H9 (cell line): ENCODE measurements around the gene CERS5. TPM values are rescaled to one million over a fixed set of nuclear protein-coding genes. Genes with fewer than 3 reads are reported as not detected.

Experiments
- DNase-seq: peaks from one replicate; pipeline ENCODE4 v3.0.0-alpha.2; 2017
- H2AFZ ChIP-seq: one replicate; pipeline ENCODE4 v1.6.1; 2013; ENCODE audit warnings: mild to moderate bottlenecking, low read length, control low read depth, moderate library complexity
- H2AK5ac ChIP-seq: 2 replicates; pipeline ENCODE4 v1.6.1; 2013; ENCODE audit warnings: low read length, control low read depth, mixed read lengths; ENCODE audit not compliant: insufficient read length
- H2BK120ac ChIP-seq: one replicate; pipeline ENCODE4 v1.6.1; 2013; ENCODE audit warnings: low read depth, mild to moderate bottlenecking, low read length, control low read depth, inconsistent platforms; ENCODE audit not compliant: poor library complexity, severe bottlenecking
- H2BK12ac ChIP-seq: 2 replicates; pipeline ENCODE4 v1.6.1; 2013; ENCODE audit warnings: low read length, control low read depth, mixed read lengths, low read depth; ENCODE audit not compliant: insufficient read length
- H2BK15ac ChIP-seq: 2 replicates; pipeline ENCODE4 v1.6.1; 2013; ENCODE audit warnings: low read depth, low read length, control low read depth
- H2BK20ac ChIP-seq: one replicate; pipeline ENCODE4 v1.6.1; 2013; ENCODE audit warnings: low read depth, mild to moderate bottlenecking, low read length, control low read depth, inconsistent platforms; ENCODE audit not compliant: poor library complexity, severe bottlenecking
- H2BK5ac ChIP-seq: 2 replicates; pipeline ENCODE4 v1.6.1; 2013; ENCODE audit warnings: low read length, control low read depth, mixed read lengths; ENCODE audit not compliant: insufficient read length
- H3K14ac ChIP-seq: 2 replicates; pipeline ENCODE4 v1.6.1; 2013; ENCODE audit warnings: low read length, control low read depth; ENCODE audit not compliant: insufficient read depth
- H3K18ac ChIP-seq: 2 replicates; pipeline ENCODE4 v1.6.1; 2013; ENCODE audit warnings: low read depth, mild to moderate bottlenecking, mixed read lengths, low read length, control low read depth; ENCODE audit not compliant: insufficient read length
- H3K23ac ChIP-seq: 2 replicates; pipeline ENCODE4 v1.6.1; 2013; ENCODE audit warnings: low read length, control low read depth, mixed read lengths, low read depth; ENCODE audit not compliant: insufficient read length
- H3K23me2 ChIP-seq: 2 replicates; pipeline ENCODE4 v1.6.1; 2013; ENCODE audit warnings: low read depth, mild to moderate bottlenecking, mixed read lengths, low read length, control low read depth; ENCODE audit not compliant: insufficient read length, poor library complexity, severe bottlenecking
- H3K27ac ChIP-seq: 2 replicates; pipeline ENCODE4 v1.5.1; 2013; ENCODE audit warnings: low read length, control low read depth, mixed read lengths, low read depth; ENCODE audit not compliant: insufficient read length
- H3K27me3 ChIP-seq: 2 replicates; pipeline ENCODE4 v1.6.1; 2013; ENCODE audit warnings: low read length, control low read depth, inconsistent platforms; ENCODE audit not compliant: insufficient read depth
- H3K4ac ChIP-seq: 2 replicates; pipeline ENCODE4 v1.6.1; 2013; ENCODE audit warnings: low read depth, mild to moderate bottlenecking, control low read depth, inconsistent platforms, low read length, moderate library complexity
- H3K4me1 ChIP-seq: 2 replicates; pipeline ENCODE4 v1.6.1; 2013; ENCODE audit warnings: low read length, control low read depth, inconsistent platforms; ENCODE audit not compliant: insufficient read depth
- H3K4me2 ChIP-seq: 2 replicates; pipeline ENCODE4 v1.6.1; 2013; ENCODE audit warnings: low read length, control low read depth, mixed read lengths; ENCODE audit not compliant: insufficient read length, insufficient read depth
- H3K56ac ChIP-seq: 2 replicates; pipeline ENCODE4 v1.6.1; 2013; ENCODE audit warnings: low read depth, mild to moderate bottlenecking, mixed read lengths, low read length, control low read depth; ENCODE audit not compliant: insufficient read length
- H3K79me1 ChIP-seq: 2 replicates; pipeline ENCODE4 v1.6.1; 2013; ENCODE audit warnings: low read depth, mild to moderate bottlenecking, moderate library complexity, low read length, control low read depth, inconsistent platforms; ENCODE audit not compliant: insufficient read depth, poor library complexity, severe bottlenecking
- H3K79me2 ChIP-seq: 2 replicates; pipeline ENCODE4 v1.6.1; 2013; ENCODE audit warnings: low read length, control low read depth, inconsistent platforms; ENCODE audit not compliant: insufficient read depth
- H3K9ac ChIP-seq: 2 replicates; pipeline ENCODE4 v1.6.1; 2013; ENCODE audit warnings: low read length, control low read depth, mixed read lengths; ENCODE audit not compliant: insufficient read length; ENCODE audit errors: extremely low read depth
- H3K9me3 ChIP-seq: one replicate; pipeline ENCODE4 v1.6.1; 2013; ENCODE audit warnings: low read depth, low read length, inconsistent platforms; ENCODE audit not compliant: control insufficient read depth
- H3T11ph ChIP-seq: one replicate; pipeline ENCODE4 v1.6.1; 2013; ENCODE audit warnings: mild to moderate bottlenecking, low read length, control low read depth, inconsistent platforms
- H4K20me1 ChIP-seq: one replicate; pipeline ENCODE4 v1.6.1; 2013; ENCODE audit not compliant: control insufficient read depth, insufficient read length, insufficient read depth
- H4K5ac ChIP-seq: 2 replicates; pipeline ENCODE4 v1.6.1; 2013; ENCODE audit warnings: low read depth, mild to moderate bottlenecking, mixed read lengths, low read length, control low read depth; ENCODE audit not compliant: insufficient read length
- H4K8ac ChIP-seq: replicated peaks from 2 replicates; pipeline ENCODE4 v1.6.1; 2013; ENCODE audit warnings: low read length, control low read depth, mixed read lengths, low read depth; ENCODE audit not compliant: insufficient read length
- H4K91ac ChIP-seq: 2 replicates; pipeline ENCODE4 v1.6.1; 2013; ENCODE audit warnings: low read depth, mild to moderate bottlenecking, moderate library complexity, mixed read lengths, low read length, control low read depth; ENCODE audit not compliant: insufficient read length
- H3K27ac Mint-ChIP-seq, 3 experiments: 2 replicates in 2 of 3; 3 replicates in 1 of 3; pipeline ENCODE4 v1.8.0; 2020 to 2021; ENCODE audit warnings: mixed read lengths in 3 of 3, mild to moderate bottlenecking in 1 of 3, moderate library complexity in 1 of 3
- H3K27me3 Mint-ChIP-seq: 2 replicates; pipeline ENCODE4 v1.8.0; 2021; ENCODE audit warnings: low read depth, mild to moderate bottlenecking, moderate library complexity, mixed read lengths
- H3K36me3 Mint-ChIP-seq, 3 experiments: 2 replicates in 2 of 3; 3 replicates in 1 of 3; pipeline ENCODE4 v1.8.0; 2020 to 2021; ENCODE audit warnings: low read depth in 3 of 3, mixed read lengths in 3 of 3; ENCODE audit not compliant: insufficient read depth in 1 of 3
- H3K4me1 Mint-ChIP-seq, 2 experiments: 2 replicates each; pipeline ENCODE4 v1.8.0; 2020; ENCODE audit warnings: mixed read lengths in 2 of 2
- H3K4me3 Mint-ChIP-seq, 2 experiments: 2 replicates in 1 of 2; 3 replicates in 1 of 2; pipeline ENCODE4 v1.8.0; 2020 to 2021; ENCODE audit warnings: mild to moderate bottlenecking in 2 of 2, mixed read lengths in 2 of 2, moderate library complexity in 1 of 2
- H3K9me3 Mint-ChIP-seq, 2 experiments: 2 replicates in 1 of 2; 3 replicates in 1 of 2; pipeline ENCODE4 v1.8.0; 2020; ENCODE audit warnings: mild to moderate bottlenecking in 2 of 2, mixed read lengths in 2 of 2, moderate library complexity in 1 of 2
- CTCF ChIP-seq: fragments of 200-600 bp; sonication (generic); conservative IDR thresholded peaks from 3 replicates; pipeline ENCODE4 v1.8.0; 2021; ENCODE audit warnings: antibody characterized with exemption, mild to moderate bottlenecking
- WGBS: extraction: QIAGEN DNeasy Blood & Tissue Kit; methylation state at CpG from one replicate; pipeline ENCODE4 v1.1.7; 2013; ENCODE audit warnings: missing lambda C conversion rate, low lambda C conversion rate, mixed read lengths; ENCODE audit not compliant: insufficient read length; ENCODE audit errors: extremely low coverage; 5-methylcytosine and 5-hydroxymethylcytosine counted together
- total RNA-seq: library from RNA; stranded (reverse); gene quantifications from 2 replicates; pipeline ENCODE4 v1.2.1, GENCODE V29; 2021

The CERS5 gene
- total RNA-seq, 1 experiment from 2014 or later = 68.8 TPM

GRCh38 chr12:50104417-50105366 lies 62.5 kb downstream of the CERS5 start:
- no peak for TF ChIP-seq CTCF
- no peak overlapping the region for H4K91ac ChIP-seq
- no peak overlapping the region for H3K4ac ChIP-seq
- no peaks in the 10 kb centered on the region for H3K79me2 ChIP-seq
- no peak overlapping the region for H2BK12ac ChIP-seq
- no peak for DNase-seq
- H4K8ac ChIP-seq = no peak overlapping the region
- no peak overlapping the region for H2BK20ac ChIP-seq
- no peaks in the 10 kb centered on the region for H3K79me1 ChIP-seq
- no peak overlapping the region for H3K9ac ChIP-seq
- no peak overlapping the region for H3K23ac ChIP-seq
- H3T11ph ChIP-seq = no peak overlapping the region
- no peak overlapping the region for H3K56ac ChIP-seq
- H2AFZ ChIP-seq = no peak overlapping the region
- no peak overlapping the region for H2BK120ac ChIP-seq
- no peaks in the 10 kb centered on the region for H3K9me3 ChIP-seq
- H2AK5ac ChIP-seq = no peak overlapping the region
- H4K5ac ChIP-seq = no peak overlapping the region
- H3K4me3 Mint-ChIP-seq = no peak overlapping the region
- no peaks in the 10 kb centered on the region for H3K23me2 ChIP-seq
- WGBS = no CpG with 5 or more reads among the region's 14 CpGs
- H3K27ac ChIP-seq = no peak overlapping the region
- no peak overlapping the region for H2BK5ac ChIP-seq
- H3K18ac ChIP-seq = no peak overlapping the region
- no peaks in the 10 kb centered on the region for H3K27me3 ChIP-seq
- peaks cover 7 to 24% (median 18%) of the 10 kb centered on the region in 3 experiments for H3K36me3 Mint-ChIP-seq
- H3K9me3 Mint-ChIP-seq = no peaks in the 10 kb centered on the region
- H2BK15ac ChIP-seq = no peak overlapping the region
- H3K27ac Mint-ChIP-seq = no peak overlapping the region; a peak in 1 of 7 replicates
- H3K4me1 Mint-ChIP-seq = peaks cover 36 to 39% of the 10 kb centered on the region in 2 experiments
- no peaks in the 10 kb centered on the region; the same call in 1 of the 2 replicates for H3K4me1 ChIP-seq
- no peak overlapping the region for H3K4me2 ChIP-seq
- no peak overlapping the region for H3K14ac ChIP-seq
- H4K20me1 ChIP-seq = no peaks in the 10 kb centered on the region
- H3K27me3 Mint-ChIP-seq = peaks cover 4% of the 10 kb centered on the region
